ENCODE results near the gene NFATC3. TPM values are rescaled to one million over a fixed set of nuclear protein-coding genes. Genes with fewer than 3 reads are reported as not detected.

The NFATC3 gene
- total and polyA plus RNA-seq, 7 donors, result 9.8 to 53.5 (median 42.7) TPM

DNA sequence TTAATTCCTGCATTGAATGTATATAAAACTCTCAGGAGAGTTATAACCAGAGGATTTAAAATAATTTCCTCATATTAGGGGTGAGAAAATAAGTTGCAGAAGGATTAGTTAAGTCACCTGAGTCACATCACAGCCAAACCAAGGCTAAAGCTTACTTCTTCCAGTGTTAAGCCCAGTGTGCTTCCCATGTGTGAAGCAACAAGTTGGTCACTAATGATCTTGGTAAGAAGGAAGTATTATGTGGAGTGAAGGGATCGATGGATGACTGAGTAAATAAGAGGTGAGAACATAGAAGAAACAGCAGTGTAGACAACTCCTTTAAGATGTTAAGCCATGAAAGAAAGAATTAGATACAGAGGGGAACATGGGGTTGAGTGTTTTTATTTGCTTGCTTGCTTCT, 130.1 kb downstream of the NFATC3 start:
- intact Hi-C loops (cut with DNase I), result no loop called here
- TF ChIP-seq, protein P1, sequence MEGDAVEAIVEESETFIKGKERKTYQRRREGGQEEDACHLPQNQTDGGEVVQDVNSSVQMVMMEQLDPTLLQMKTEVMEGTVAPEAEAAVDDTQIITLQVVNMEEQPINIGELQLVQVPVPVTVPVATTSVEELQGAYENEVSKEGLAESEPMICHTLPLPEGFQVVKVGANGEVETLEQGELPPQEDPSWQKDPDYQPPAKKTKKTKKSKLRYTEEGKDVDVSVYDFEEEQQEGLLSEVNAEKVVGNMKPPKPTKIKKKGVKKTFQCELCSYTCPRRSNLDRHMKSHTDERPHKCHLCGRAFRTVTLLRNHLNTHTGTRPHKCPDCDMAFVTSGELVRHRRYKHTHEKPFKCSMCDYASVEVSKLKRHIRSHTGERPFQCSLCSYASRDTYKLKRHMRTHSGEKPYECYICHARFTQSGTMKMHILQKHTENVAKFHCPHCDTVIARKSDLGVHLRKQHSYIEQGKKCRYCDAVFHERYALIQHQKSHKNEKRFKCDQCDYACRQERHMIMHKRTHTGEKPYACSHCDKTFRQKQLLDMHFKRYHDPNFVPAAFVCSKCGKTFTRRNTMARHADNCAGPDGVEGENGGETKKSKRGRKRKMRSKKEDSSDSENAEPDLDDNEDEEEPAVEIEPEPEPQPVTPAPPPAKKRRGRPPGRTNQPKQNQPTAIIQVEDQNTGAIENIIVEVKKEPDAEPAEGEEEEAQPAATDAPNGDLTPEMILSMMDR (IDR thresholded peaks at IDR 0.05), result no peak
- no peak overlapping the region for H3K27ac ChIP-seq
- no peak for DNase-seq
- no peak for ATAC-seq
- peaks cover 2 to 16% of the 10 kb centered on the region in 2 donors for H3K36me3 ChIP-seq (ENCODE audit: insufficient read depth in 1 of 2, low read depth in 1 of 2)
- no peaks in the 10 kb centered on the region for H3K27me3 ChIP-seq (ENCODE audit: insufficient read depth in 3 of 3, low read length in 2 of 3)
- 93 to 94% (median 94%) methylated on average over 1 of the region's 1 CpG for WGBS, 3 donors
- H3K4me1 ChIP-seq, result peaks cover 6% of the 10 kb centered on the region
- H3K9me3 ChIP-seq, result no peaks in the 10 kb centered on the region
- no peak overlapping the region for H3K4me3 ChIP-seq

DNA sequence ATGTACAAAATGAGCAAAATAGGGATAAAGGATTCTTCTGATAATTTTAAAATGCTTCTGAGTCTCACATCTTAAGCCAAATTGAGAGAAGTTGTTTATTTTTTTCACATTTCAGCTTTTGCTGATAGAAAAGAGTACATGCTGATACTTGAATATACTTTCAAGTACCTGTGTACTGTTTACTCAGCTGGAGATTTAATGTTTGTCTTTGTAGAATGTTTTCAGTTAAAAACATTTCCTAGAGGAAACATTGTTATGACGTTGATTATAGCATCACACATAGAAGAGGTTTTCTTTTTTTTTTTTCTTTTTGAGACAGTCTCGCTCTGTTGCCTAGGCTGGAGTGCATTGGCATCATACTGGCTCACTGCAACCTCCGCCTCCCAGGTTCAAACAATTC, 131.1 kb downstream of the NFATC3 start:
- Histone ChIP-seq H3K4me1 (peaks cover 10% of the 10 kb centered on the region), H3K27ac (no peak overlapping the region), H3K27me3 (ENCODE audit: insufficient read depth in 3 of 3, low read length in 2 of 3) (no peaks in the 10 kb centered on the region), H3K36me3 (ENCODE audit: insufficient read depth in 1 of 2, low read depth in 1 of 2) (peaks cover 2 to 21% of the 10 kb centered on the region in 2 donors), H3K9me3 (no peaks in the 10 kb centered on the region), H3K4me3 (no peak overlapping the region)
- DNase-seq, result no peak
- intact Hi-C loops (cut with DNase I), result no loop called here
- no peak for ATAC-seq
- TF ChIP-seq, protein P1 (IDR thresholded peaks at IDR 0.05), result no peak
- 93 to 98% (median 95%) methylated on average over 3 of the region's 3 CpGs for whole genome bisulfite sequencing, 3 donors

DNA sequence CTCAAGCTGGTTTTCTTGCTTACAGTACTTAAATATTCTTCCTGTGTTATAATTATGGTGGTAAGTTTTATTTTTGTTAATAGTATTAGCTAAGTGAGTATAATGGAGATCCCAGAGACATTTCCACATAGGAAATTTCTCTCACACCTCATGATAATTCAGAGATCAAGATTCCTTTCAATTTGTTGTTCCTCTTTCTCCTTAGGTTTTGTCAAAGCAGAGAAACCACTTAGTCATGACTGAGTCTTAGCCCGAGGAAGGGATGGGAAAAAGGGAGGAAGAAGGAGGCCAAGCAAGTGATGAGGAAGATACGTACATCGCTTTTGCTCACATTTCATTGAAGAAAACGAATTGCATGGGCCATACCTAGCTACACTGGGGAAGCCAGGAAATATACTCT, 132.3 kb downstream of the NFATC3 start:
- intact Hi-C loops (cut with DNase I), result no loop called here
- H3K36me3 ChIP-seq (ENCODE audit: insufficient read depth in 1 of 2, low read depth in 1 of 2), result peaks cover 2 to 25% of the 10 kb centered on the region in 2 donors
- TF ChIP-seq, protein P1 (IDR thresholded peaks at IDR 0.05), result no peak
- H3K27me3 ChIP-seq (ENCODE audit: insufficient read depth in 3 of 3, low read length in 2 of 3), result no peaks in the 10 kb centered on the region
- H3K4me3 ChIP-seq, result no peak overlapping the region
- H3K4me1 ChIP-seq, result peaks cover 10% of the 10 kb centered on the region
- no peaks in the 10 kb centered on the region for H3K9me3 ChIP-seq
- WGBS, 3 donors, result 88 to 92% (median 91%) methylated on average over 4 of the region's 4 CpGs
- no peak overlapping the region for H3K27ac ChIP-seq
- DNase-seq (no peak), ATAC-seq (no peak)

DNA sequence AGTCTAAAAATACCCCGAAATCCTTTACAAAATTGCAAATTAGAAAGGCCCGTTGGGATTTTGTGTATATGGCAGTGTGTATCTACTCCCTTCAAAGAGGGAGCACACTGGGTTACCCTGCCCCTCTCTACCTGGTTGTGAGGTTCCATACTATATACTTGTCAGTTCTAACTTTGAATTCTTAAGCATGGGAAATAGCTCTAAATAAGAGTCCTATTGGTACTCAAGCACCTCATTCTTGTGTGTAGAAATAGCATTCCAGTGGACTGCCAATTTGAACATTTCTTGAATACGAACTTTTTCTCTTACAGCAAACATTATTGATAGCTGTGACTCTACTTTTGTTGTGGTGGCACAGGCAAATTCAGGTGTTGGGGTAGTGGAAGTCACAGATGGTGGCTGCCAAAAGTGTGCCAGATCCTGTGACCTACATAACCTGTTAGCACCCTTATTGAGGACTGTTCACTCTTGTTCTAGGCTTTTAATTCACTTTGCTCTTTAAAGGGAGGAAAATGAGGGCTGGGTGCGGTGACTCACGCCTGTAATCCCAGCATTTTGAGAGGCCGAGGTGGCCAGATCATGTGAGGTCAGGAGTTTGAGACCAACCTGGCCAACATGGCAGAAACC, 134.7 kb downstream of the NFATC3 start:
- Histone ChIP-seq H3K27ac (peak overlapping the region; percentile 28), H3K4me3 (no peak overlapping the region), H3K27me3 (ENCODE audit: insufficient read depth in 3 of 3, low read length in 2 of 3) (no peaks in the 10 kb centered on the region), H3K4me1 (peaks cover 4% of the 10 kb centered on the region), H3K36me3 (ENCODE audit: insufficient read depth in 1 of 2, low read depth in 1 of 2) (peaks cover 2 to 30% of the 10 kb centered on the region in 2 donors), H3K9me3 (no peaks in the 10 kb centered on the region)
- intact Hi-C loops (cut with DNase I), result no loop called here
- 90% methylated on average over 6 of the region's 6 CpGs for WGBS, 3 donors
- TF ChIP-seq, protein P1 (IDR thresholded peaks at IDR 0.05), result no peak
- ATAC-seq (no peak), DNase-seq (no peak)

DNA sequence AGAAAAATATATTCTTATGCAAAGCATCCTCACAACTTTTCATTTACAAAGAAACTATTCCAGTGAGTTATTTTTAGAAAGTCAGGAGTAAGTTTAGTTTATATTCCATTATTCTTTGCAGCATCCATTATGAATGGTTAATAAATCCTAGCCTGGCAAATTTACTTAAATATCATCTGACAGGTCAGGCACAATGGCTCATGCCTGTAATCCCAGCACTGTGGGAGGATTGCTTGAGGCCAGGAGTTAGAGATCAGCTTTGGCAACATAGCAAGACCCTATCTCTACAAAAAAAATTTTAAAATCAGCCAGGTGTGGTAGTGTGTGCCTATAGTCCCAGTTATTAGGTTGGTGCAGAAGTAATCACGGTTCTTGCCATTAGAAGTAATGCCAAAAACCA, 137.9 kb downstream of the NFATC3 start:
- Histone ChIP-seq H3K27ac (peak overlapping the region; percentile 20), H3K27me3 (ENCODE audit: insufficient read depth in 3 of 3, low read length in 2 of 3) (no peaks in the 10 kb centered on the region), H3K4me1 (peaks cover 24% of the 10 kb centered on the region), H3K9me3 (no peaks in the 10 kb centered on the region), H3K4me3 (no peak overlapping the region), H3K36me3 (ENCODE audit: insufficient read depth in 1 of 2, low read depth in 1 of 2) (peaks cover 4 to 32% of the 10 kb centered on the region in 2 donors)
- no peak for ATAC-seq
- intact Hi-C loops (cut with DNase I), result no loop called here
- WGBS, 3 donors, result 90 to 93% (median 90%) methylated on average over 1 of the region's 1 CpG
- DNase-seq, result no peak
- TF ChIP-seq, protein P1 (IDR thresholded peaks at IDR 0.05), result no peak

Measured in psoas muscle (tissue), 8 donors.